ENCODE measurements around the gene CRB1.

The CRB1 gene

DNA sequence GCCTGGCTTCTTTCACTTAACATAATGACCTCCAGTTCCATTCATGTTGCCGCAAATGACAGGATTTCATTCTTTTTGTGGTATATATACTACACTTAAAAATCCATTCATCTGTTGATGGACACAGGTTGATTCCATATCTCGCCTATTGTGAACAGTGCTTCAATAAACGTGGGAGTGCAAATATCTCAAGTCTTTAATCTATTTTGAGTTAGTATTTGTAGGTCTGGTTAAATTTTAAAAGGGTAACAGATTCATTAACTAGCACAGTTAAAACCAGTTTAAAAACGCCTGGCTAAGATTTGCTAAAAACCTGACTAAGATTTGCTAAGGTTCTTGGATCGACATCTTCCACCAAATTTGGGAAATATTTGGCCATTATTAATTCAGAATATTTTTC is 45.7 kb downstream of the CRB1 start:
- Mint-ChIP-seq H3K9me3 (no peaks in the 10 kb centered on the region), H3K27ac (no peak overlapping the region), H3K4me3 (no peak overlapping the region), H3K36me3 (ENCODE audit: low read depth) (no peaks in the 10 kb centered on the region), H3K27me3 (no peaks in the 10 kb centered on the region), H3K4me1 (ENCODE audit: low read depth) (no peaks in the 10 kb centered on the region)
- no peak for DNase-seq

DNA sequence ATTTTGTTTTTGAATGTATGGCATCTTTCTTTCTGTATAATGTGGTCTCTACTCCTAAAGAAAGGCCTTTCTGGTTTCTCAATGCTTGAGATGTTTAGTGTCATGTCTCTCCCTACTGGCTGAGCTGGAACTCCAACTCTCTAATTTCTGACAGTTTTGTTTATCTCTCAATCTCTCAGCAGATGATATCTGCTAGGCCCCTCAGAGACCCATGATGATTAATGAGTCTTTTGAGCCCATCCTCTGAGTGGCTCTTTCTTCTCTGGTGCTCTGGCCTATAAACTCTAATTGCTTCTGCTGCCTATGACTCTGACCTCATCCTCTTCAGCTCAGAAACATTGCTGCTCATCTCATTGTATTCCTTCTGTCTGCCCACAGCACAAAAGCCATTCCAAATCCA is 46.6 kb downstream of the CRB1 start:
- H3K4me1 Mint-ChIP-seq (ENCODE audit: low read depth), result no peaks in the 10 kb centered on the region
- H3K36me3 Mint-ChIP-seq (ENCODE audit: low read depth), result no peaks in the 10 kb centered on the region
- H3K4me3 Mint-ChIP-seq, result no peak overlapping the region
- DNase-seq, result no peak
- no peaks in the 10 kb centered on the region for H3K9me3 Mint-ChIP-seq
- H3K27ac Mint-ChIP-seq, result no peak overlapping the region
- H3K27me3 Mint-ChIP-seq, result no peaks in the 10 kb centered on the region

DNA sequence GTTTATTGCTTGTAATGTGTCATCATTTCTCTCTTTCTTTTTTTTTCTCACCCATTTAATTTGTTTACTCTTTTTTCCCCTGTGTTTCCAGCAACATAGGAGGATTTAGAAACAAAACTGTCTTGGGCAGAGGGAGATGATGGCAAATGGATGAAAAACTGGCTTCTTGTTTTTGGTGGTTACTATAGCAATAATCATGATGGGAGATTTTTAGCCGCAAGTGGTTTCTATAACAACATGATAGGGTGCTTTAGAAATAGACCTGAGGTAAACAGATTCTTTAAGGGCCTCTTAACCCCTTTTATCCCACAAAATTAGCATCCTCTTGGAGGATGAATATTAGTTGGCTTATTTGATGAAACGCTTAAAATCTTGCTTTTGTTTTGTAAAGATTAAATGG is 51.6 kb downstream of the CRB1 start:
- H3K27ac Mint-ChIP-seq, result no peak overlapping the region
- no peaks in the 10 kb centered on the region for H3K27me3 Mint-ChIP-seq
- no peaks in the 10 kb centered on the region for H3K9me3 Mint-ChIP-seq
- H3K36me3 Mint-ChIP-seq (ENCODE audit: low read depth), result no peaks in the 10 kb centered on the region
- no peak for DNase-seq
- no peak overlapping the region for H3K4me3 Mint-ChIP-seq
- H3K4me1 Mint-ChIP-seq (ENCODE audit: low read depth), result no peaks in the 10 kb centered on the region

DNA sequence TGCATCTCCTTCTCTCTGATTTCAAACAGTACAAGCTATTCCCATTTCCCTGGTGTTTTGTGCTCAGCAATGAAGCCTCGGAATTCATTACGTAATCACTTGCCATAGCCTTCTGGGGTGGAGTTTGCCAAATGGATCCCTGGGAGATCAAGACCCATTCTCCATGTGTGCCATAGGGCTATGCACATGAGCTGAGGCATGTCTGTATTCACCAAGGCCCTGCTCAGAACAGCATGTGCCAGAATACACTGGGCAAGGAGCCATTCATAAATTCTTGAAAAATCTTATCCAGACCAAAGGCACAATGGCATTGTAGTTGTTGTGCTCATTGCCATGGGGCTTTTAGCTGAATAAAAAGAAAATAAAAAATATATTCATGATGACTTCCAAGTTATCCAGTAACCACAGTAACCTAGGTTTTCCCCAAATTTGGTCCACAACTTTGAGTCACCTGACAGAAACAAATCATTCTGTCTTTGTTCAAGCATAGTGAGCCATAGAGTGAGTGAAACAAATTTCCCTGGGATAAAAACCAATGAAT is 53.0 kb downstream of the CRB1 start:
- Mint-ChIP-seq H3K27ac (no peak overlapping the region), H3K4me3 (no peak overlapping the region), H3K4me1 (ENCODE audit: low read depth) (no peaks in the 10 kb centered on the region), H3K27me3 (no peaks in the 10 kb centered on the region), H3K36me3 (ENCODE audit: low read depth) (no peaks in the 10 kb centered on the region), H3K9me3 (no peaks in the 10 kb centered on the region)
- DNase-seq, result no peak

GRCh38 chr1:197321811-197322210 is 53.8 kb downstream of the CRB1 start:
- no peaks in the 10 kb centered on the region for H3K9me3 Mint-ChIP-seq
- H3K27me3 Mint-ChIP-seq, result no peaks in the 10 kb centered on the region
- no peaks in the 10 kb centered on the region for H3K4me1 Mint-ChIP-seq (ENCODE audit: low read depth)
- DNase-seq, result no peak
- H3K27ac Mint-ChIP-seq, result no peak overlapping the region
- no peak overlapping the region for H3K4me3 Mint-ChIP-seq
- H3K36me3 Mint-ChIP-seq (ENCODE audit: low read depth), result no peaks in the 10 kb centered on the region

GRCh38 chr1:197327776-197328364 is 59.8 kb downstream of the CRB1 start:
- H3K4me3 Mint-ChIP-seq, result no peak overlapping the region
- no peak for DNase-seq
- H3K27me3 Mint-ChIP-seq, result no peaks in the 10 kb centered on the region
- no peaks in the 10 kb centered on the region for H3K4me1 Mint-ChIP-seq (ENCODE audit: low read depth)
- H3K9me3 Mint-ChIP-seq, result no peaks in the 10 kb centered on the region
- no peak overlapping the region for H3K27ac Mint-ChIP-seq
- no peaks in the 10 kb centered on the region for H3K36me3 Mint-ChIP-seq (ENCODE audit: low read depth)

DNA sequence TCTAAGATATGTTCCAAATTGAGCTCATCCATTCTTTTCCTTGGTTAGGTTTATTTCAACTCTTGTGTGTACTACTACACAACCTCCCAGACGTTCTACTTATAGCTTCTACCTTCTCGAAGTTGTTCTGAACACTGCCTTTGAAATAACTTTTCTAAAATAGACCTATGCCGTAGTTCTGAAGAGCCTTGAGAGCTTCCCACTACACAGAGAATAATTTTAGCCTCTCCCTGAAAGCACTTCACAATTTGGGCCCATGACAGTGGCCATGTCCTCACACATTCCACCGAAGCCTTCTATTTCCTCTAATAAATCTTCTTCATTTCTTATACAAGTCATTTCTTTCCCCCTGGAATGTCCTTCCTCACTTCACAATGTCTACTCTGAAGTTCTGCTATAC is 62.2 kb downstream of the CRB1 start:
- no peak for DNase-seq
- Mint-ChIP-seq H3K9me3 (no peaks in the 10 kb centered on the region), H3K4me1 (ENCODE audit: low read depth) (no peaks in the 10 kb centered on the region), H3K36me3 (ENCODE audit: low read depth) (no peaks in the 10 kb centered on the region), H3K27me3 (no peaks in the 10 kb centered on the region), H3K27ac (no peak overlapping the region), H3K4me3 (no peak overlapping the region)

GRCh38 chr1:197331565-197331964 is 63.5 kb downstream of the CRB1 start:
- Mint-ChIP-seq H3K4me3 (no peak overlapping the region), H3K4me1 (ENCODE audit: low read depth) (no peaks in the 10 kb centered on the region)

DNA sequence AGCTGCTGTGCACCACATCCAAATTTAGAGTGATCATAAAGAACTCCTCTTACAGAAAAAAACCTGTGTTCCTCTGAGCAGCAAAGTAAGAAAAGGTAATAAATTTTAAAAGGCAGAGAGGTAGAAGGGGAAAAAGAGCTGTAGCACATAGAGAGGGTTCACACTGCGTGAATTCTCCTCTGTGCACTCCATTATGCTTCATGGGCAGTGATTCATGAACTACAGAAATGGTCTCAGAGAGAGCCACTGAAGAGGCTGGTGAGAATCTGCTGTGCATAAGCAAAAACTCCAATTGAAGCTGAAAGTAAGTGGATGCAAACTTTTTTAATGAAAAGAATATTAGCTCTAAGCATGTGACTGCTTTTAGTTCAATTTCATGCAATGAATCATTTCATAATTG is 65.0 kb downstream of the CRB1 start:
- Mint-ChIP-seq H3K27ac (no peak overlapping the region), H3K9me3 (no peaks in the 10 kb centered on the region), H3K4me3 (no peak overlapping the region), H3K4me1 (ENCODE audit: low read depth) (no peaks in the 10 kb centered on the region), H3K27me3 (no peaks in the 10 kb centered on the region), H3K36me3 (ENCODE audit: low read depth) (no peaks in the 10 kb centered on the region)
- no peak for DNase-seq

More at GRCh38 chr1:197331565-197331964, 63.5 kb downstream of the CRB1 start:
- H3K27me3 Mint-ChIP-seq, result no peaks in the 10 kb centered on the region
- no peak overlapping the region for H3K27ac Mint-ChIP-seq
- H3K9me3 Mint-ChIP-seq, result no peaks in the 10 kb centered on the region
- no peak for DNase-seq
- H3K36me3 Mint-ChIP-seq (ENCODE audit: low read depth), result no peaks in the 10 kb centered on the region

GRCh38 chr1:197336571-197336970 is 68.5 kb downstream of the CRB1 start:
- Mint-ChIP-seq H3K27me3 (no peaks in the 10 kb centered on the region), H3K9me3 (no peaks in the 10 kb centered on the region), H3K36me3 (ENCODE audit: low read depth) (no peaks in the 10 kb centered on the region), H3K4me1 (ENCODE audit: low read depth) (no peaks in the 10 kb centered on the region), H3K4me3 (no peak overlapping the region), H3K27ac (no peak overlapping the region)
- no peak for DNase-seq

- no peak for DNase-seq
- no peaks in the 10 kb centered on the region for H3K27me3 Mint-ChIP-seq
- no peaks in the 10 kb centered on the region for H3K36me3 Mint-ChIP-seq (ENCODE audit: low read depth)
- H3K27ac Mint-ChIP-seq, result no peak overlapping the region
- H3K9me3 Mint-ChIP-seq, result no peaks in the 10 kb centered on the region
- H3K4me1 Mint-ChIP-seq (ENCODE audit: low read depth), result peaks cover 4% of the 10 kb centered on the region
- no peak overlapping the region for H3K4me3 Mint-ChIP-seq
These were observed 71.3 kb downstream of the CRB1 start for GRCh38 chr1:197339106-197340060.

DNA sequence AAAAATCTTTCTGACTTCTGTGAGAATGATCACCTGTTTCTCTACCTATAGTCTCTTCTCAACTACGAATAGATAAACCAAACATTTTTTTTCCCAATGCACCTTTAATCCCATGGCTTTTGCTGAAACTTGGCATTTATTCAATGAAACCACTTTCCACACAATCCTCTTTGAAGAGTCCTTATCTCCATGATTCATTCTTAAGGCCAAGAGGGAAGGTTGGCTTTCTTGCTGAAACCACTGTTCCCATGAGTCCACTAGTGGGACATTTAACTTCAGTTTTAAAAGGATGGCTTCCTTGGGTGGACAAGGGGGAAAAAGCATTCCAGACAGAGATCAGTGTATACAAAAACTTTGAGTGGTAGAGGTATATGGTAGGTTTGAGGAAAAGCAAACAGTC is 73.6 kb downstream of the CRB1 start:
- H3K27me3 Mint-ChIP-seq, result no peaks in the 10 kb centered on the region

DNA sequence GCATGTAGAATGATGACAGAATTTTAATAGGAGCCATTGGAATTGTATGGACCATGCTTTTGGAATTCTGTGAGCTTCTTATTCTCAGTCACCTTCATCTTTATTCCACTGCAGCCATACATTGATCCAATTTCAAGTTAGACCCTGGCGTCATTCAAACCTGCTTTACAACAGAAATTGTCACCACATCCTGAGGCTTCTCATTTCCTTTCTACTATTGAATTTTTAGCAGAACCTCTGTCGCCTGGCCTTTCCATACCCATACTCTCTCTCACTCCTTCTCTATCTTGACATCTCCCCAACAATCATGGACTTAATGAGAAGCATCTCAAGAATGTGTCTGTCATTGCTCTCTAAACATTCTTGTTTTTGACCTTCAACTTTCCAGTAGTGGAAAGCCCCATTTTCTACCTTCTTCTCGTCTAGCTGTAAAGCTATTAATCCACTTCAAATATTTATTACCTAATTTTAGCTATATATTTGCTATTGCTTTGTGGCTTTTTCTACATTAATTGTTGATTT is 74.1 kb downstream of the CRB1 start:
- H3K4me1 Mint-ChIP-seq (ENCODE audit: low read depth), result peaks cover 4% of the 10 kb centered on the region
- DNase-seq, result no peak
- no peaks in the 10 kb centered on the region for H3K9me3 Mint-ChIP-seq
- H3K4me3 Mint-ChIP-seq, result no peak overlapping the region
- H3K27me3 Mint-ChIP-seq, result no peaks in the 10 kb centered on the region
- no peaks in the 10 kb centered on the region for H3K36me3 Mint-ChIP-seq (ENCODE audit: low read depth)
- H3K27ac Mint-ChIP-seq, result no peak overlapping the region

More for the DNA sequence above, 73.6 kb downstream of the CRB1 start:
- Mint-ChIP-seq H3K4me1 (ENCODE audit: low read depth) (peaks cover 4% of the 10 kb centered on the region), H3K4me3 (no peak overlapping the region), H3K36me3 (ENCODE audit: low read depth) (no peaks in the 10 kb centered on the region), H3K9me3 (no peaks in the 10 kb centered on the region), H3K27ac (no peak overlapping the region)
- no peak for DNase-seq

GRCh38 chr1:197342669-197343068 is 74.6 kb downstream of the CRB1 start:
- DNase-seq, result no peak
- H3K4me3 Mint-ChIP-seq, result no peak overlapping the region
- peaks cover 4% of the 10 kb centered on the region for H3K4me1 Mint-ChIP-seq (ENCODE audit: low read depth)
- no peak overlapping the region for H3K27ac Mint-ChIP-seq
- H3K36me3 Mint-ChIP-seq (ENCODE audit: low read depth), result no peaks in the 10 kb centered on the region
- H3K27me3 Mint-ChIP-seq, result no peaks in the 10 kb centered on the region
- H3K9me3 Mint-ChIP-seq, result no peaks in the 10 kb centered on the region

Data from activated T-cell treated with anti-CD3 and anti-CD28 coated beads, Interleukin-2, amount 50 U/mL, for 24 hours (primary cell).